Dendritic cell treated with granulocyte-macrophage colony-stimulating factor and Interleukin-4, amounts not matched to agents 40 ng/mL and 50 ng/mL, for 4 days (primary cell): ENCODE data around the gene PSMC1.
A peak's percentile ranks its signal among the peaks of the same experiment; 100 is the strongest.
"Not testable (repeated sequence)": the region's sequence is repeated elsewhere in the genome, so short reads cannot be mapped to it uniquely, and the experiment has no call there.

Experiments used
- H3K27ac Mint-ChIP-seq: one replicate; pipeline ENCODE4 v1.8.0; 2022; ENCODE audit warnings: mild to moderate bottlenecking, mixed read lengths
- H3K27me3 Mint-ChIP-seq: one replicate; pipeline ENCODE4 v1.8.0; 2022; ENCODE audit warnings: mild to moderate bottlenecking, mixed read lengths
- H3K36me3 Mint-ChIP-seq: one replicate; pipeline ENCODE4 v1.8.0; 2022; ENCODE audit warnings: low read depth, mixed read lengths
- H3K4me1 Mint-ChIP-seq: one replicate; pipeline ENCODE4 v1.8.0; 2022; ENCODE audit warnings: low read depth, mixed read lengths
- H3K4me3 Mint-ChIP-seq: one replicate; pipeline ENCODE4 v1.8.0; 2022; ENCODE audit warnings: mild to moderate bottlenecking, moderate library complexity, mixed read lengths
- H3K9me3 Mint-ChIP-seq: one replicate; pipeline ENCODE4 v1.8.0; 2022; ENCODE audit warnings: mixed read lengths
- intact Hi-C: fragments of 100-400 bp; cut with micrococcal nuclease; formaldehyde crosslinking; loops from one replicate; pipeline ENCODE4 v1.15.0; 2022

PSMC1 gene

DNA sequence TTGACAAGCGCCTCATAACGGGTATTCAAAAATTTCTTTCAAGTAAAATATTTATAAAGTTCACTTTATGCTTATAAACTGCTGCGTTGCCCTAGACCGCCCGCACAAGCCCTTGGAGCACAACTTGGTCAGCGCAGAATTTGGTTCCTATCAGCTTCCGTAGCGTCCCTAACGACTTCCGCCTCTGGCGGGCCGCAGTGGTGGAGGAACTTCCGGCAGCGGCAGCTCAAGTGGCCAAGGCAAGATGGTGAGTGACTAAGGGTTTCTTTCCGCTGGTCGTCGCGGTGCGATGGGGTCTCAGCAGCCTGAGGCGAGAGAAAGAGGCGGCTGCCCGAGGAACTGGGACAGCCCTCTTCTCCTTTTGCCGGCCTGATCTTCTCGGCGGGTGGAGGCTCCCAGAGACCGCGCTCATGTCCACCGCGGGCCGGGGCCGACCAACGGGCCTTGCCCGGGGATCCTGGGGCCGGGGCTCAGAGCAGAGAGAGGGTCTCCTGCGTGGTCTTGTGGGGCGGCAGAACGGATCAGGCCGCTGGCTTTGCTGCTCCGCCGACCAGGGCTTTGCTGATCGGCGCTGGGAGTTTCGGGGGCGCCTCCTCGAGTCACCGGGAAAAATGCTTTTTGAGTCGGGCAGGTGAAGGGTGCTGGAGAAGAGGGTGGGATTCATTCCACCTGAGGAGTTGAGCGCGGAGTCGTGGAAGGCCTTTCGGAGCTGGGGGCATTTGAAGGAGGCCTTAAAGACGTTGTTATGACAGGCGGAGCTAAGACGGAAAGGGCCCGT is at the start of gene PSMC1:
Gene PSMC1, plus strand, starts transcription at position 200 of the 778 bp plus-strand sequence. Its CDS starts 45 bp downstream, at position 245.
- peak within 1 kb of the TSS; percentile 99 for H3K27ac Mint-ChIP-seq
- peaks cover 24% of the 10 kb centered on the region for H3K4me1 Mint-ChIP-seq
- peaks cover 39% of the 10 kb centered on the region for H3K36me3 Mint-ChIP-seq
- peaks cover 21% of the 10 kb centered on the region for H3K27me3 Mint-ChIP-seq
- H3K9me3 Mint-ChIP-seq, result no peaks in the 10 kb centered on the region
- peak within 1 kb of the TSS; percentile 99 for H3K4me3 Mint-ChIP-seq
- intact Hi-C loops, result no loop called here

DNA sequence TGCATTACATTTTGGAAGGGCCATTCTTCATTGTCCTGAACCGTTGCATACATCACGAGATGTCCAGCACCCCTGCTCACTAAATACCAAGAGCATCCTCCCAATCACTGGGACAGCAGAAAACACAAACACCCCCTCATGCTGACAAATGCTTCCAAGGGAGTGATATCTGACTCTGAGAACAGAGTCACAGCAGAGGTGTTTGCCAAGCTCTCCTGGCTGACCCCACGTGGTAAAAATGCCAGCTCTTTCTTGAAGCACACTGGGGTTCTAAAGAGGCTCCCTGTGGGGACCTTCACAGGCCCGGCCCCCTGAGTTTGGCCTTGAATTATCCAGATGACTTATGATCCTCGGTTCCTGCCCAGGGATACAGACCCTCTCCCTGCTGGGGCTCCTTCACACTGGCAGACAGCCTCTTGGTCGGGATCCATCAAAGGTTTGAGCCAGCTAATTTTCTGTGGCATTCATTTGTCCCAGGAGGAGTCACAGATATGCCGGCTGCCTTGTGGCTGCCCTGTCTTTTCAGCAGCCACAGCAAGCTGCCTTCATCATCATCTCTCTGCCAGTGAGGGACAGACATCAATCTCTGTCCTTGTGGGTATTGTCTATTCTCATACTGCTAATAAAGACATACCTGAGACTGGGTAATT is 43.1 kb upstream of the PSMC1 start:
- no peaks in the 10 kb centered on the region for H3K4me1 Mint-ChIP-seq
- intact Hi-C loops, result no loop called here
- no peaks in the 10 kb centered on the region for H3K36me3 Mint-ChIP-seq
- H3K9me3 Mint-ChIP-seq, result peaks cover 8% of the 10 kb centered on the region
- H3K4me3 Mint-ChIP-seq, result no peak overlapping the region
- H3K27me3 Mint-ChIP-seq, result peaks cover 5% of the 10 kb centered on the region
- H3K27ac Mint-ChIP-seq, result no peak overlapping the region

DNA sequence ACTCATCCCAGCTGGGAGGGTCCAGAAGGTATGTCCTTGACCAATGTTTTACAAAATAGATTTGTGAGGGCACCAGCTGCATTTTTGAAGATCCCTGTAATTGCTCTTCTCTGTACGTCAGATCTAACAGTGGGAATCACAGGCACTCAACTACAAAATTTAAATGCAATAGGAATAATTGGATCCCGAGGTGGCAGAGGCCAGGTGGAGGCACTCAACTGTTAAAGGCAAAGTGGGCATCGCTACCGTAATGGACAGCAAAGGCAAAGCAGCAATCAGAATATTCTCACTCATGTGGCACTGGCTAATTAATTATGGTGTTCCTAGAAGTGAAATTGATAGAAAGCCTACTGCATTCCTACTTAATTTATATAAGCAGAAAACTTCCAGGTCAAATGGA is 27.9 kb upstream of the PSMC1 start:
- intact Hi-C loops, result no loop called here
- Mint-ChIP-seq H3K9me3 (peaks cover 9% of the 10 kb centered on the region), H3K36me3 (no peaks in the 10 kb centered on the region), H3K27me3 (peaks cover 10% of the 10 kb centered on the region), H3K4me1 (no peaks in the 10 kb centered on the region), H3K27ac (no peak overlapping the region), H3K4me3 (no peak overlapping the region)

DNA sequence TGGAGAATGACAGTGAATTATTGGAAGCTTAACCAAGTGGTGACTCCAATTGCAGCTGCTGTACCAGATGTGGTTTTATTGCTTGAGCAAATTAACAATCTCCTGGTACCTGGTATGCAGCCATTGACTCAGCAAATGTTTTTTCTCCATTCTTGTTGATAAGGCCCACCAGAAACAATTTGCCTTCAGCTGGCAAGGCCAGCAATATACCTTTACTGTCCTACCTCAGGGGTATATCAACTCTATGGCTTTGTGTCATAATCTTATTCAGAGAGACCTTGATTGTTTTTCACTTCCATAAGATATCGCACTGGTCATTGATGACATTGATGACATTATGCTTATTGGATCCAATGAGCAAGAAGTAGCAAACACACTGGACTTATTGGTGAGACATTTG is 26.4 kb upstream of the PSMC1 start:
- H3K27ac Mint-ChIP-seq, H3K4me3 Mint-ChIP-seq, H3K4me1 Mint-ChIP-seq, H3K9me3 Mint-ChIP-seq, H3K36me3 Mint-ChIP-seq, intact Hi-C loops: not testable (repeated sequence)
- peaks cover 15% of the 10 kb centered on the region for H3K27me3 Mint-ChIP-seq

DNA sequence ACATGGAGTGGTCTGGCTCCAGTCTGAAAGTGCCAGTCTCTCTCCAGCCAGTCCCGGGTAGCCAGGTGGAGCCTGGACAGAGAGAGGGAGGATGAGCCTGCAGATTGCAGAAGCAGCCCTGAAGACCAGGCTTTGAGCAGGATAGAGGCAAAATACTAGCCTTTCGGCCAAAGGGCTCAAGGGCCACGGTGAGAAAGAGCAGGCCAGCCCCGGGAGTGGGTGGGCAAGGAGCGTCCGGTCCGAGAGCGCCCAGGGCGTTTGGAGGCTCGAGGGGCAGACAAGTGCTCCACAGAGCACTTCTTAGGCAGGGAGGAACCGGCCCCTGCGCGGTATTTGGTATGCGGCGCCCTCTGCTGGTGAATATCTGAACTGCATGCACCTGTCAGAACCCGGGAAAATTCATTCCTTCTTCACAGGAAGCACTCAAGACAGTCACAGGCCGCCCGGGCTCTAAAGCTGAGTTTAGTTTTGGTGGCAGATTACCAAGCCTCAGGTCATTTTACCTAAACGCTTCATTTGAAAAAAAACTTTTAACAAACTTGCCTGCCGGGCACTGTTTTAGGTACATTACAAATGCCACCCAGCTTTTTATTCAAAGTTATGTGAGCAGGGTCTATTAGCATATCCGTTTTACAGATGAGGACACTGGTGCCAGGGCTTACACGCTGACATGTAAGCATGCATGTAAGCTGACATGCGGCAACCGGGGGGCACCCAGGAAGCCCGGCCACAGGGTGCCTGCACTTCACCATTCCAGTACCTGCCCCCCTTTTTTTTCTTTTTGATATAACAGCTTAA is 21.0 kb upstream of the PSMC1 start:
- H3K4me3 Mint-ChIP-seq, result no peak overlapping the region
- H3K27ac Mint-ChIP-seq, result no peak overlapping the region
- H3K4me1 Mint-ChIP-seq, result peaks cover 6% of the 10 kb centered on the region

DNA sequence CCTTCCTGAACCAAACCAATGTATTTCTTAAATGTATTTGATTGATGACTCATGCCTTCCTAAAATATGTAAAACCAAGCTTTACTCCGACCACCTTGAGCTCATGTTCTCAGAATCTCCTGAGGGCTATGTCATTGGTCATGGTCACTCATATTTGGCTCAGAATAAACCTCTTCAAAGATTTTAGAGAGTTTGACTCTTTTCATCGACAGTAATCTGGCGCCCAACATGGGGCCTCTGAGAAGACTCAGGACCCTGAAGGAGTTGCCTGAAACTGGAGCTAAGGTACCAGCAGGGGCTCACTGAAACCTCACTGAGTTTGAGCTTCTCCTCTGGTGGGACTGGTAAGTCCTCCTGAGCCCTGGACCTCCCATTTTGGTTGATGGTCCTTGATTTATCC is 17.2 kb upstream of the PSMC1 start:
- no peak overlapping the region for H3K4me3 Mint-ChIP-seq
- H3K9me3 Mint-ChIP-seq, result peaks cover 44% of the 10 kb centered on the region
- peaks cover 6% of the 10 kb centered on the region for H3K36me3 Mint-ChIP-seq
- no peak overlapping the region for H3K27ac Mint-ChIP-seq
- intact Hi-C loops, result loop anchor here (5.0 kb wide), 1 partner anchor 177 kb away; the partner anchor contains the start of gene KCNK13
- peaks cover 6% of the 10 kb centered on the region for H3K4me1 Mint-ChIP-seq
- peaks cover 24% of the 10 kb centered on the region for H3K27me3 Mint-ChIP-seq

More for the DNA sequence above, 21.0 kb upstream of the PSMC1 start:
- Mint-ChIP-seq H3K36me3 (peaks cover 6% of the 10 kb centered on the region), H3K27me3 (peaks cover 20% of the 10 kb centered on the region), H3K9me3 (peaks cover 36% of the 10 kb centered on the region)
- intact Hi-C loops, result loop anchor here (1.0 to 5.0 kb wide), 3 partner anchors 173 to 296 kb away; partner anchors contain the start of gene KCNK13

DNA sequence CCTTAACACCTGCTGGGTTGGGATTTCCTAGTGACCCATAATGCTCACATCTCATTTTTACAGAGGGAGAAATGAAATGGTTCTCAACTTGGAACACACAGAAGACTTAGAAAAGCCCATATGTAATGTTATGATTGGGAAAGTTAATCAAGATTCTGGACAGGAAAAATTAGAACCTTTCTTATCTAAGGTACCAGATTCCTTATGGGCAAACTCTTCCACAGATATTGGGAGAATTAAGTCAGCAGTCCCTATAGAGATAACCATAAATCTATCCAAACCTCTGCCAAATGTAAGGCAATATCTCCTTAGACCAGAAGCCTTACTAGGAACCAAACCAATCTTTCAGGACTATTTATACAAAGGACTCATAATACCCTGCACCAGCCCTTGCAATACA is 13.9 kb upstream of the PSMC1 start:
- Mint-ChIP-seq H3K27ac (no peak overlapping the region), H3K4me1 (no peaks in the 10 kb centered on the region), H3K27me3 (peaks cover 10% of the 10 kb centered on the region), H3K9me3 (peaks cover 38% of the 10 kb centered on the region), H3K4me3 (no peak overlapping the region), H3K36me3 (peaks cover 6% of the 10 kb centered on the region)
- intact Hi-C loops, result no loop called here

DNA sequence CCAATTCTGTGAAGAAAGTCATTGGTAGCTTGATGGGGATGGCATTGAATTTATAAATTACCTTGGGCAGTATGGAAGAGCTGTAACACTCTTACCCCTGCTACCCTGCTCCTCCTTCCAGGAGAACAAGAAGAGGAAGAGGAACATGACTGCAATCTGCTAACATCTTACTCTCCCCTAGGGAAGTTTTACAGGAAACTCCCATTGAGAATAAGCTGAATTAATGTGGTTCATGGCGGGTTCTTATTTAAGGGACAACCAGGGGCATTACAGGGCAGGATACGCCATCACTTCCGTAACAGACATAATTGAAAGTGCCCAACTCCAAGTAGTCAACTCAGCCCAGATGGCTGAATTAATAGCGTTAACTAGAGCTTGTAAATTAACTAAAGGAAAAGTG is 9.4 kb upstream of the PSMC1 start:
- H3K36me3 Mint-ChIP-seq, result no peaks in the 10 kb centered on the region
- intact Hi-C loops, result no loop called here
- H3K27ac Mint-ChIP-seq, result no peak overlapping the region
- H3K4me3 Mint-ChIP-seq, result no peak overlapping the region
- H3K4me1 Mint-ChIP-seq, result no peaks in the 10 kb centered on the region
- H3K9me3 Mint-ChIP-seq, result peaks cover 7% of the 10 kb centered on the region
- peaks cover 27% of the 10 kb centered on the region for H3K27me3 Mint-ChIP-seq

DNA sequence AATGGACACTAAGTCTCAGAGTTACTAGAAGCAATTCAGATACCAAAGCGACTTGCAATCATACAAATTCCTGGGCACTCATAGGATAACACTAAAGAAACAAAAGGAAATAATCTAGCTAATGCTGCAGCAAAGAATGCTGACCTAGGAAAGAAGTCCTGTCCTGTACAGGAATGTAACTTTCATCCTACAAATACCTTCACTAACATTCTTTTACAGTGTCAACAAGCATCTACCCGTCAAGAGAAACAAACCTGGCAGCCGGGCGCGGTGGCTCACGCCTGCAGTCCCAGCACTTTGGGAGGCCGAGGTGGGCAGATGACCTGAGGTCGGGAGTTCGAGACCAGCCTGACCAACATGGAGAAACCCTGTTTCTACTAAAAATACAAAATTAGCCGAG is 8.9 kb upstream of the PSMC1 start:
- H3K27me3 Mint-ChIP-seq, result peaks cover 30% of the 10 kb centered on the region
- H3K9me3 Mint-ChIP-seq, H3K4me3 Mint-ChIP-seq, H3K27ac Mint-ChIP-seq, H3K36me3 Mint-ChIP-seq, intact Hi-C loops, H3K4me1 Mint-ChIP-seq: not testable (repeated sequence)

DNA sequence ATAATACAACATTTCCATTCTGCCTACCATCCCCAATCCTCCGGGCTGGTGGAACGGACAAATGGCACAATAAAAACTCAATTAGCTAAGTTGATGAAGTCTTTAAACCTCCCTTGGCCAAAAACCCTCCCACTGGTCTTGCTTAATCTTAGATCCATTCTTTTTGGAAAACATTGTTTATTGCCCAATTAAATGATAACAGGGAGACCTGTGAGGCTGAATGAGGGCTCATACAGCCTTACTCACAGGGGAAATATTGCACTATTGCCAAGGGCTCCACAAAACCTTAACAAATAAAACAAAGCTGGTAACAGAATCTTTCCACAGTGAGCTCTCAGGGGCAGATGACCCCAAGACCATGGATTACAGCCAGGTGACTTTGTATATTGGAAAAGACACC is 7.8 kb upstream of the PSMC1 start:
- Mint-ChIP-seq H3K27ac (no peak overlapping the region), H3K27me3 (peaks cover 26% of the 10 kb centered on the region), H3K36me3 (no peaks in the 10 kb centered on the region), H3K4me3 (no peak overlapping the region), H3K9me3 (peaks cover 7% of the 10 kb centered on the region), H3K4me1 (no peaks in the 10 kb centered on the region)
- intact Hi-C loops, result no loop called here

DNA sequence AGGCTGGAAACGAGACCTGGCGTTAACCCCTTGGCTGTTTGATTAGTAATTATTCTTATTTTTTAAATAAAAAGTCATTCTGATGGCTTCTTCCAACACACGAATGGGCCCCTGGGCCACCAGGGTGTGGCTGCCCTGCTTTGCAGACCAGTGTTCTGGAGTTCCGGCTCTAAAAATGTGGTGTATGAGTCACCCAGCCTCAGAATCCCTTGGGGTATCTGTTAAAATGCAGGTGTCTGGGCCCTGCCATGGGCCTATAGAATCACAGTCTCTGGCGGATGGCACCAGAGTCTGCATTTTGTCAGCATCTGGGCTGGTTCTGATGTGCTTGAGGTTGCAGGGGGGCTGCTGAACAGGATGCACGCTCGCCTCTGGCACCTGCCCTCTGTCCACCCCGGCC is 2.5 kb upstream of the PSMC1 start:
- Mint-ChIP-seq H3K9me3 (no peaks in the 10 kb centered on the region), H3K4me1 (peaks cover 22% of the 10 kb centered on the region)

DNA sequence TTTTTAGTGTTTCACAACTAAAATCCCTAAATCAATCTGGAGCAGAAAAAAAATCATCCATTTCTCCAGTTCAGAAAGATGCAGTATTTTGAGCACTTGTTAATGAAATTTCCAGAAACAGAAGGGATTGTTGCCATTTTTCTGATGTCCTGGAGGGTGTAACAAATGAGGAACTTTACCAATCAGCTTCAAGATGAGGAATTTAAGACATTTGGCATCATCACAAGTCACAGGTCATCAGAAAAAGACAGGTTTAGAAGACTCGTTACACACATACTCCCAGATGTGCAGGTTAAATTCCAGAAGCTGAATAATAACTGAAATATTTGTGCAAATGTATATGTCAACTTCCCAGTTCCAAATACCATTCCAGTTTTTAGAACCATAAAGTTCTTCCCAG is 482 bp upstream of the PSMC1 start:
- Mint-ChIP-seq H3K9me3 (no peaks in the 10 kb centered on the region), H3K36me3 (peaks cover 32% of the 10 kb centered on the region), H3K27ac (peak overlapping the region; percentile 99), H3K4me1 (peaks cover 24% of the 10 kb centered on the region), H3K27me3 (peaks cover 24% of the 10 kb centered on the region), H3K4me3 (no peak overlapping the region)
- intact Hi-C loops, result no loop called here

More for the DNA sequence above, 2.5 kb upstream of the PSMC1 start:
- intact Hi-C loops, result no loop called here
- H3K27ac Mint-ChIP-seq, result no peak overlapping the region
- no peak overlapping the region for H3K4me3 Mint-ChIP-seq
- peaks cover 19% of the 10 kb centered on the region for H3K36me3 Mint-ChIP-seq
- H3K27me3 Mint-ChIP-seq, result peaks cover 31% of the 10 kb centered on the region

DNA sequence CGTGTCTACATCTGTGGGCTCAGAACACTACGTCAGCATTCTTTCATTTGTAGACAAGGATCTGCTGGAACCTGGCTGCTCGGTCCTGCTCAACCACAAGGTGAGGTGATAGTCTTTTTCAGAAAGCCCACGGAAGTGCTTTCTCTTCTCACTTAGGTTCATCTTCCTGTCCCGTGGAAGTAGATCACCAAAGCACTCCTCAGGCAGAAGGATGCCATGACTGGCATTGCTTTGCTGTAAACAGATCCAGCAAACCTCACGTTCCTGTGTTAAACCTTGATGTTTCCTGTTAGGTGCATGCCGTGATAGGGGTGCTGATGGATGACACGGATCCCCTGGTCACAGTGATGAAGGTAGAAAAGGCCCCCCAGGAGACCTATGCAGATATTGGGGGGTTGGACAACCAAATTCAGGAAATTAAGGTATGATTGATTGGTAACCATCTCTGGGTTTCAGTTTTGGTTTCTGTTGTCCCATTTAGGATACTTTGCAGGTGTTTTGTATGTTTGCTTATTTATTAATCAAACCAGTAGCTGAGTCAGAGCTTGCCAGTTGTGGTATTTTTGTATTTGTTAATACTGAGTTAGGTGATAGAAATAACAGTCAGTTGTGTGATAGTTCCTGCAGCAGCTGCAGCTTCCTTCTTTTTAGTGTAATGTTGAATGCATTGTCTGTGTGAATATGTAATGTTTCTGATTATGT is 7.5 kb downstream of the PSMC1 start:
- Mint-ChIP-seq H3K36me3 (peaks cover 92% of the 10 kb centered on the region), H3K4me3 (no peak overlapping the region), H3K9me3 (no peaks in the 10 kb centered on the region), H3K4me1 (peaks cover under 1% of the 10 kb centered on the region), H3K27me3 (no peaks in the 10 kb centered on the region), H3K27ac (no peak overlapping the region)
- intact Hi-C loops, result no loop called here
